D721Med (cell line): ENCODE measurements around the gene ZNF76.
"Not testable (repeated sequence)": the region's sequence is repeated elsewhere in the genome, so short reads cannot be mapped to it uniquely, and the experiment has no call there.

Source experiments
- DNase-seq: peaks from one replicate; pipeline ENCODE4 v3.0.0; 2011; ENCODE audit warnings: low spot score; ENCODE audit not compliant: insufficient read length
- FAIRE-seq: peaks from 2 replicates; lab custom pipeline; 2011; peaks lifted over from hg19 to GRCh38; lab: Jason Lieb, UNC
- TF ChIP-seq, protein P1 (sequence below): IDR thresholded peaks from 2 replicates; pipeline ENCODE4 v1.5.1; 2012; ENCODE audit warnings: mild to moderate bottlenecking, control low read depth; ENCODE audit not compliant: insufficient read depth; ENCODE audit errors: missing control alignments

Gene ZNF76

DNA sequence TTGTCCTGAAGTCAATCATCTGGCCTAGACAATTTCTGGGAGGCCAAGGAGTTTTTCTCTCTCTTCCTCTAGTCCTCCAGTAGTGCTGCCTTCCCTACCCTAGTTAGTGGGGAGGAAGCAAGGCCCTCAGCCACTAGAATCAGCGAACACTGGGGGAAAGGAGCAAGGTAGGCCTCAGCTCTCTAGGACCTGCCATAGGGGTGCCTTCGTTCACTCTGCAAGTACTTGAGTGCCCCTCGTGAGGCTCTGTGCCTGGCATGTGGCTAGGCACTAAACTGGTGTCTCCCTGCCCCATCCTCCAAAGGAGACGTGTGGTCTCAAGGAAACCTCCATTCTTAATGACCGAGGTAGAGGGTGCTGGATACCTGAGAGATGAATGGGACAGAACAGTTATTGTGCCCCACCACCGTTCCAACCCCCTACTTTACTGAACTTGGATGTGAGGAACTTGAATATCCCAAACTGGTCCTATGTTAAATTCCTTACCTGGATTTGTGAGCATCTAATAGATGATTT lies 39.1 kb downstream of the ZNF76 start:
- TF ChIP-seq, protein P1, sequence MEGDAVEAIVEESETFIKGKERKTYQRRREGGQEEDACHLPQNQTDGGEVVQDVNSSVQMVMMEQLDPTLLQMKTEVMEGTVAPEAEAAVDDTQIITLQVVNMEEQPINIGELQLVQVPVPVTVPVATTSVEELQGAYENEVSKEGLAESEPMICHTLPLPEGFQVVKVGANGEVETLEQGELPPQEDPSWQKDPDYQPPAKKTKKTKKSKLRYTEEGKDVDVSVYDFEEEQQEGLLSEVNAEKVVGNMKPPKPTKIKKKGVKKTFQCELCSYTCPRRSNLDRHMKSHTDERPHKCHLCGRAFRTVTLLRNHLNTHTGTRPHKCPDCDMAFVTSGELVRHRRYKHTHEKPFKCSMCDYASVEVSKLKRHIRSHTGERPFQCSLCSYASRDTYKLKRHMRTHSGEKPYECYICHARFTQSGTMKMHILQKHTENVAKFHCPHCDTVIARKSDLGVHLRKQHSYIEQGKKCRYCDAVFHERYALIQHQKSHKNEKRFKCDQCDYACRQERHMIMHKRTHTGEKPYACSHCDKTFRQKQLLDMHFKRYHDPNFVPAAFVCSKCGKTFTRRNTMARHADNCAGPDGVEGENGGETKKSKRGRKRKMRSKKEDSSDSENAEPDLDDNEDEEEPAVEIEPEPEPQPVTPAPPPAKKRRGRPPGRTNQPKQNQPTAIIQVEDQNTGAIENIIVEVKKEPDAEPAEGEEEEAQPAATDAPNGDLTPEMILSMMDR = no peak
- DNase-seq (no peak), FAIRE-seq (no peak)

DNA sequence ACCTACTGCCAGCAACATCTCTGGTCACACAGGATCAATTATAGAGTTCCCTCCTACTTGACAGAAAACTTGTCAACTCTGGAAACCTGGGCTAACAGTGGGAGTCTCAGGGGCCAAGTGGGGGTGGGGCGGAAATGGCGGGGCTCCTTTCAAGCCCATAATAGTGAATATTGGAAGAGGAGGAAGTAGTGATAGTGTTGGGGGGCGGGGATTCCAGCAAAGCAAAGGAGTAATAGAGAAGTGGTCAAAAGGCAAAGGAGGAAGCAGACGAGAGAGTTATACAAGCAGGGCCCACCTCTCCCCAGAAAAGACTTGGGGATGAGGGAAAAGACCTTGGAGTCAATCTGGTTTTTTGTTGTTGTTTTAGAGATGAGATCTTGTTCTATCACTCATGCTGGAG lies 40.1 kb downstream of the ZNF76 start:
- DNase-seq (no peak), FAIRE-seq (no peak)

DNA sequence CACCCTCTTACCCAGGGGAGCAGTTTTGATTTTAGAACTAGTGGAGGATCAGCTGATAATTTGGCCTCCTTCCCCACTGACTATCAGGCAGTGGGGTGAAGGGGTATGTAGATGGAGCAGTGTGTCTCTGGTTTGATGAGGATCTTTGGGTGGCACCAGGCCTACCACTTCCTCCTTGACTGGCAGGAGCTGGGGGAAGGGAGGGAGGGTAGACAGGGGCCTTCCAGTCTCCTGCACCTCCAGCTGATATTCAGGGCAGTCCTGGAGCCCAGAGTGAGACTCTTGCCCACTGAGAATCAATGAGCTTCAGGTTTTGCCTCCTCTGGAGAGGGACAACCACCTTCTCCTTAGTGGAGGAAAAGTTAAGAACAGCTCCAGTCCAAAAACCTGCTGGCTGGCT lies 41.3 kb downstream of the ZNF76 start:
- no peak for DNase-seq
- no peak for FAIRE-seq
- TF ChIP-seq, protein P1 = no peak

More for the DNA sequence above, 40.1 kb downstream of the ZNF76 start:
- TF ChIP-seq, protein P1 = no peak

DNA sequence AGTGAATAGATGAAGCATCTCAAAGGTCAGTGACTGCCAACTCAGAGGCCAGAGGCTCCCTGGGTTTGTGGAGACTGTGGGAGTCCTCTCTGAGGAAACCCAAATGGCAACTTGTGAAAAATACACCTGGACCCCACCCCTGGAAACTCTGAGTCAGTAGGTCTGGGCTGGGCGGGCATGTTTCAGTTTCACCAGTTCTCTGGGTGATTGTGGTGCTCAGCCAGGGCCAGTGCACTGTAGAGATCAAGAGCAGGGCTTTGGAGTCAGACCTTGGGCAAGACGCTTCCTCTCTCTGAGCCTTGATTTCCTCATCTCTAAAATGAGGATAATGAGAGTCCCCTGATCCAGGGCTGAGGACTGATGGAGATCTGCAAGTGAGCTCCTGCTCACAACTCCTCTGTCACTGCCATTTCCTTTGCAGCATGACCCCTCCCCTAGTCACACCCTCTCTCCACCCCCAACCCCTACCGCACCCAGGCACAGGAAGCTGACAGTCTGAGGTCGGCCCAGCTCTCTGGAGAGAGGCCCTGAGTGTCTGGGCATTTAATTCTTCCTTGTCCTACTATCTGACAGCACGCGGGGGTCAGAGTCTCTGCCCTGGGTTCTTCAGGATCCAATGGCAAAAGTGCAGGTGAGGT lies 43.2 kb downstream of the ZNF76 start:
- no peak for DNase-seq
- TF ChIP-seq, protein P1 = no peak
- no peak for FAIRE-seq

DNA sequence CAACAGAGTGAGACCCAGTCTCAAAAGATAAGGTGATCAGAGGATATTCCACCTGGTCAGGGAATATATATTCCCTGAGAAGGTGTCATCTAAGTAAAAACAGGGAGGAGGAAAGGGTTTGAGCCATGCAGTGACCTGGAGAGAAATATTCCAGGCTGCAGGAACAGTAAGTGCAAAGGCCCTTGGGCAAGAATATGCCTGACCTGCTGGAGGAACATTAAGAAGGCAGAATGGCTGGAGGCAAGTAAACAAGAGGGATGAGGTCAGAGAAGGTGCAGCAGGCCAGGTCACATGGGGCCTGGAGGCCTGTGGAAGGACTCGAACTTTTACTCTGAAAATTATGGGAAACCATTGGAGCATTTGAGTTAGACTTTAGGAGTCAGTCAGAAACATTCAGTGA lies 44.8 kb downstream of the ZNF76 start:
- FAIRE-seq (no peak), DNase-seq (no peak)
- TF ChIP-seq, protein P1 = no peak

DNA sequence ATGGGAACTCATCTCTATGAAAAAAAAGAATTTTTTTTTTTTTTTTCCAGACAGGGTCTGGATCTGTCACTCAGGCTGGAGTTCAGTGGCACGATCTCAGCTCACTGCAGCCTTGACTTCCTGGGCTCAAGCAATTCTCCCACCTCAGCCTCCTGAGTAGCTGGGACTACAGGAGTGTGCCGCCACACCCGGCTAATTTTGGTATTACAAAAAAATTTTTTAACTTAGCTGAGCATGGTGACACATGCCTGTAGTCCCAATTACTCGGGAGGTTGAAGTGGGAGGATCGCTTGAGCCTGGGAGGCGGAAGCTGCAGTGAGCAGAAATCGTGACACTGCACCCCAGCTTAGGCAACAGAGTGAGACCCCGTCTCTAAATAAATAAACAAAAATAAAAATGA lies 45.6 kb downstream of the ZNF76 start:
- TF ChIP-seq, protein P1 = no peak
- FAIRE-seq = no peak
- no peak for DNase-seq

DNA sequence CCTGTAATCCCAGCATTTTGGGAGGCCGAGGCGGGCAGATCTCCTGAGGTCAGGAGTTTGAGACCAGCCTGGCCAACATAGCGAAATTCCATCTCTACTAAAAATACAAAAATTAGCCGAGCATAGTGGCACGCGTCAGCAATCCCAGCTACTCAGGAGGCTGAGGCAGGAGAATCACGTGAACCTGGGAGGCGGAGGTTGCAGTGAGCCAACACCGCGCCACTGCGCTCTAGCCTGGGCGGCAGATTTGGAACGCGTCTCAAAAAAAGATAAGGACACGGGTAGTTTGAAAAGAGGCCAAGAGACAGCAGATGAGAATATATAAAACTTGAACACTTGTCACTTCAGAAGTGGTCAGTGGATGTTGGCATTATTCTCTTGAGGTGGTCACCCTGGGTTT lies 47.6 kb downstream of the ZNF76 start:
- FAIRE-seq, DNase-seq: not testable (repeated sequence)

DNA sequence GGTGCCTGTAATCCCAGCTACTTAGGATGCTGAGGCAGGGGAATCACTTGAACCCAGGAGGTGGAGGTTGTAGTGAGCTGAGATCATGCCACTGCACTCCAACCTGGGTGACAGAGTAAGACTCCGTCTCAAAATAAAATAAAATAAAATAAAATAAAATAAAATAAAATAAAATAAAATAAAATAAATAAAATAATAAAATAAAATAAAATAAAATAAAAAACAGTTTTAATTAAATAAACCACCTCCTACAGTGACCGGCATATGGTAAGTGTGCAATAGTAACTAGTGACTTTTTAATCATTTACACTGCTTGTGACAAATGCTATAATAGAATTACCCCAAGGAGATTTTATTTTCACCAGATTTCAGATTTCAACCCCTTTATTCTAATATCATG lies 49.0 kb downstream of the ZNF76 start:
- not testable (repeated sequence) for FAIRE-seq, DNase-seq
